HG02840 (cell line): ENCODE data around the gene FUT7.
"Not testable (repeated sequence)": the region's sequence is repeated elsewhere in the genome, so short reads cannot be mapped to it uniquely, and the experiment has no call there.

Experiments
- ATAC-seq: cut with Tn5 transposase; IDR thresholded peaks from one replicate; pipeline ENCODE4 v1.9.1; 2021; ENCODE audit warnings: mild to moderate bottlenecking, moderate library complexity, moderate number of reproducible peaks; ENCODE audit not compliant: unreplicated experiment, low FRiP score

Gene FUT7

DNA sequence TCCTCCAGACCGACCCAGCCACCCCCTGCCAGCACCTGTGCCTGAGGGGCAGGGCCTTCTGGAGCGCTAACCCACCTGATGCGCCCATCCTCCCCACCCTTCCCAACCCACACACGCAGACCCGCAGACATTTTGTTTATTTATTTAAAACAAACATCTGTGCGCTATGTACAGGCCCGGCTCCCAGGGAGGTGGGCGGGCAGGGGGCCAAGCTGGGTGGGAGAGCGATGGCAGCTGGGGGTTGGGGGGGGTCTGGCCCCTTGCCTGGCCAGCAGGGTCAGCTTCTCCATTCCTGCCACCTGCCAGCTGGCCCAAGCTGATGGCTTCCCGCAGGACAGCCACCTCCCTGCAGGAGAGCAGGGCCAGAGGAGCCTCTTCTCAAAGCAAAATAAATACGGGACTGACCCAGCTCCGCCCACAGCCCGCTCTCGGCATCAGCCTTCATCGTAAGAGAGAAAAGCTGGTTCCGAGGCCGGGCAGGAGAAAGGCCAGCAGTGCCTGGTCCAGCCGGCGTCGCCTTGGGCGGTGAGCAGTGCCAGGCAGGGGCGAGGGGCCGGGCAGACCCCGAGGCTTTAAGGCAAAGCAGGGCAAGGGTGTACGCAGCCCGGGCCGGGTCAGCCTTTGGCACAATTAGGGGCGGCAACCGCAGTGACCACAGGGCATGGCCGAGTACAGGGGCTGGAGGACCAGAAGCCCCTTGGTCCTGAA lies 24.6 kb downstream of the FUT7 start:
- ATAC-seq: no peak

- ATAC-seq: no peak
These were observed 25.5 kb downstream of the FUT7 start for GRCh38 chr9:137006116-137007003.

GRCh38 chr9:137004285-137004684 lies 27.6 kb downstream of the FUT7 start:
- ATAC-seq: not testable (repeated sequence)

DNA sequence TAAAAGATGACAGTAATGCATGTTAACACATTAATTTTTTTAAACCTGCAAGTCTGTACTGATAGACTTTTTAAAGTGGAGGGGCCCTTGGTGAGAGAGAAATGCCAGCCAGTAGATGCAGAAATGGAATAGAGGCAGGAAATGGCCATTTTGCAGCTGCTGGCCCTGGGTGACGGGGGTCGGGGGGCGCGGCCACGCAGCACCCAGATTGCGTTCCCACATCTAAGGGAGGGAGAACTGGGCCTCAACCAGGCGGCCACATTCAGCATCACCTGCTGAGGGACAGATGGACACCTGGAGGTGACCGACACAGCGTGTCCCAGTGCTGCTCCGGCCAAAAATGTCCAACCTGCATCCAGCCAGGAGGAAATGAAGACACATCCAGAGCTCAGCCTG lies 29.2 kb downstream of the FUT7 start:
- ATAC-seq: no peak

GRCh38 chr9:137001857-137002645 lies 29.8 kb downstream of the FUT7 start:
- no peak for ATAC-seq

DNA sequence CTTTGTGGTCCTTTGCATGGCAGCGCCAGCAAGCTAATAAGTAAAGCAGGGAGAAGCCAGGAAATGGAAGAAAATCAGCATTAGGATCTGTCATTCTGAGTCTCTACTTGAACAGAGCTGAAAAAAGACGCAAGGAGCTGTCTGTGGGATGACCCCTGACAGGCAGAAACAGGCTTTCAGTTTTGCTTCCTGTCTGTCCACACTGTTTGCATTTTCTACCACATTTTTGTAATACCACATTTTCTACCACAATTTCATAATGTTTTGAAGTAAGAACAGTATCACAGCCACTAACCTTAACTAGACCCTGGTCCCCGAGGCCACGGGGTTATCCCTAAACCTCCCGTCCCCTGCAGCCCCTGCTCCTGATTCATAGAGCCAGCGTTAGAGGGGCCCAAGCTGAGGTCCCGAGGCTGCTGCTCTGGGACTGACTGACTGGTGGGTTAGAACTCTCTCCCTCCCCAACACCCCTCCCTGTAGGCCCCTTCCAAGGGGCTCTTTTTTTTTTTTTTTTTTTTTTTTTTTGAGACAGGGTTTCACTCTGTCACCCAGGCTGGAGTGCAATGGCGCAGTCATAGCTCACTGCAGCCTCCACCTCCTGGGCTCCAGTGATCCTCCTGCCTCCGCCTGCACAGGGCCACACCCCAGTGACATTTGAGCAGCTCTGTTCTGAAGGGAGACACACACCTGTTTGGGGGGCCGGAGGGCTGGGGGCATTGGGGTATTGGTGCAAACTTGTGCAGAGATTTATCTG lies 31.5 kb downstream of the FUT7 start:
- ATAC-seq: peak; percentile 71

DNA sequence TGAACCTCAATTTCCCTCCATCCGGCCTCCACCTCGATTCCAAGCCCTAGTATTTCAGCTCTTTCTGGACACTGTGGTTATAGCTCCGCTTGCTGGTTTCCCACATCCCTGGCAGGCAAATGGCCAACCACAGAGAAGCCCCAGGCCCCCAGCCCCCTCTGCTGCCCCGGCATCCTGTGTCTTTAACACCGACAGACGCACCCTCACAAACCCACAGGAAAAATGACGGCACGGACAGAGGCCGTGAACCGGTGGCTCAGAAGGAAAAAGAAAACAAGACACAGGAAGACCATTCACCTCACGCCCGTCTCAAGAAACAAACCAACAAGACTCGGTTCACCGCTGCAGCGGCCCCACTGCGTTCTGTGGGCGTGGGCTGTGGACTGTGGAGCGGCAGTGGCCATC lies 34.1 kb downstream of the FUT7 start:
- no peak for ATAC-seq

DNA sequence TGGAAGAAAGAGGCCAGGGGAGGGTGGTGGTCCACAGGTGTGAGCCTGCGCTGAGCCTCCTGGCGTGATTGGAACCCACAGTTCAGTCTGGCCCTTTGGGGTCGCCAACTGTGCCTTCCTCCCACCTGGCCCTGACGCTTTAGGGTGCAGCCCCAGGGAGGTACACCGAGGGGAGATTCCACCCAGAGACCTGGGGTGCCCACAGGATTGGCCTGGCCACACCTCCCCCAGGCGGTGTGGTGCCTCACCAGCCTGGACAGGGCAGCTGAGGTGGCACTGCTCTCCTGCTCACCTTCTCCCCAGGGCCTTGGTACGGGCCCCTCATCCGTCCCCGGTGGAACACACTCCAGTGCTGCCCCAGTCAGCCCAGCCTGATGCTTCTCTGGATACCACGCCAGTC lies 34.5 kb downstream of the FUT7 start:
- ATAC-seq: no peak

DNA sequence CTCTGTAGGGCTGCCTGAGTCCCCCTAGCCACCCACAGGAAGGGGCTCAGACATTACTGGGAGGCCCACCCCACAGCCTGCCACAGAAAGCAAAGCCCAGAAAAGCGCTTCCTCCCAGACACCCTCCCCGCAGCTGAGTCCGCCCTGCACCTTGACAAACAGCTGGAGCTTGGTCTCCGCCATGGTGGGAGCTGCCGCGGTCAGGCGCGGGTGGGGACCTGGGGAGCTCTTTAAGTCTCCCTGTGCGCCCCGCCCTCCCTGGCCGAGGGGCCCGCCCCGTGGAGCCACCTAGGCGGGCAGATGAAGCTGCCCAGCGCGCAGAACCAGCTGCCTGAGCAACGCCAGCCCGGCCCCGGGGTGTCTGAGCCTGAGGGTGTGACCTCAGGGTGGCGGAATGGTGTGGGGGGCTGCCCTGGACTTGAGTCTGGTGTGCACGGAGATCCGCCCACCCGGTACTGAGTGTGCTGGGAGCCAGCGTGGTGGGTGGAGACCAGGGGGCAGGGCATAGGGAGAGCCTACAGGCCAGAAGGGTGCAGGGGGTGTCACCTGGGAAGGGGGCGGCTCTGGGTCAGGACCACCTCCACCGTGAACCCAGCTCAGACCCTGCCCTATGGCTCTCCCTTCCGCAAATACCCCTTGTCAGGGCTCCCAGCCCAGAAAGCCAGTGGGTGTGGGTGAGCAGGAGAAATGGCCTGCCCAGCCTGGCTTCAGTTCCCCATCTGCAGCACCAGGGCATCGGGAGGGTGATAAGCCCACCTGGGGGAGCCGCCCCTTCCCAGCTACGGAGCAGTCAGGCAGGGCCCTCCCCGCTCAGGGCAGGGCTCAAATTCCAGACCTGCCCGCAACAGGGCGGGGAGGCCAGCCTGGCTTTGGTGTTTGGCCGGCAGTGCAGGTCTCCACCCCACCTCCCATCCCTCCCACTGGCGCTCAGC lies 35.3 kb downstream of the FUT7 start, which contains the start of gene CLIC3:
CLIC3 (minus strand) TSS at position 208 of the 932 bp plus-strand sequence; CDS start at position 183, 25 bp downstream.
- ATAC-seq: no peak

DNA sequence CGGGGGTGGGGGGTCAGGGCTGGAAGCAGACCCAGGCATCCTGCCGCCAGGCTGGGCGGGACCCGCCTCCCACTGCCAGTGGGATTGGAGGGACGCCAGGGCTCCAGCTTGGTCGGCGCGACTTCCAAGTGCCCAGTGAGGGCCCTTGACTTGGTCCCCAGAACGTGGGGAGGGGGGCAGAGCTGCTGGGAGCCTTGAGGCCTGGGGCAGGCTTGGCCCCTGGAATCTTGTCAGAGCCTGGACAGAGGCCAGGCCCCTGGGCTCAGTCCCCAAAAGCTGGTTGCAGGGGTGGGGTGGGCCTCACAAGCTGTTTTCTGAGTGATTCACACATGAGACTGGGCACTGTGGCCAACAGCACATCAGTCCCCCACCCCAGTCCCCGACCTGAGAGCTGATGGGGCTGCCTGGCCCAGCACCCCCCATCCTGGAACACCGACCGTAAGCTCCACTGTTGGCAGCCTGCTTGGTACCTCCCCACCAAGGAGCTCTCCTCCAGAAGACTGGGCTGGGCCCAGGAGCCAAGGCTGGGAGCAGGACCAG lies 36.0 kb downstream of the FUT7 start:
- no peak for ATAC-seq

DNA sequence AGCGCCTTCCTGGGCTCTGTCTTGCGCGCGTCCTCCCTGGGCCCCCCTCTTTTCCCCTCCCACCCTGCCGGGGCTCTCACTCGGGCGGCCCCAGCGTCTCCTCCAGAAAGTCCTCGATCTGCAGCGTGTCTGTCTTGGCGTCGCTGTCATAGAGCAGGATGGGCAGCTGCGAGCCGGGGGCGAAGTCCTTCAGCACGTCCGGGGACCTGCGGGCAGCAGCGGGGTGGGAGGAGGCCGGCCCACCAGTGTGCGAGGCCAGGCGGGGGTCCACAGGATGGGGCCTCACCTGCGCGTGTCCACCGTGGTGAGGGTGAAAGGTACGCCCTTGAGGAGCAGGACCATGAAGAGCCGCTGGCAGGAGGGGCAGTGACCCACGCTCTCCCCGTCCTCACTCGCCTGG lies 36.5 kb downstream of the FUT7 start:
- no peak for ATAC-seq

- ATAC-seq: no peak
These were observed 37.0 kb downstream of the FUT7 start for GRCh38 chr9:136994888-136995230.

DNA sequence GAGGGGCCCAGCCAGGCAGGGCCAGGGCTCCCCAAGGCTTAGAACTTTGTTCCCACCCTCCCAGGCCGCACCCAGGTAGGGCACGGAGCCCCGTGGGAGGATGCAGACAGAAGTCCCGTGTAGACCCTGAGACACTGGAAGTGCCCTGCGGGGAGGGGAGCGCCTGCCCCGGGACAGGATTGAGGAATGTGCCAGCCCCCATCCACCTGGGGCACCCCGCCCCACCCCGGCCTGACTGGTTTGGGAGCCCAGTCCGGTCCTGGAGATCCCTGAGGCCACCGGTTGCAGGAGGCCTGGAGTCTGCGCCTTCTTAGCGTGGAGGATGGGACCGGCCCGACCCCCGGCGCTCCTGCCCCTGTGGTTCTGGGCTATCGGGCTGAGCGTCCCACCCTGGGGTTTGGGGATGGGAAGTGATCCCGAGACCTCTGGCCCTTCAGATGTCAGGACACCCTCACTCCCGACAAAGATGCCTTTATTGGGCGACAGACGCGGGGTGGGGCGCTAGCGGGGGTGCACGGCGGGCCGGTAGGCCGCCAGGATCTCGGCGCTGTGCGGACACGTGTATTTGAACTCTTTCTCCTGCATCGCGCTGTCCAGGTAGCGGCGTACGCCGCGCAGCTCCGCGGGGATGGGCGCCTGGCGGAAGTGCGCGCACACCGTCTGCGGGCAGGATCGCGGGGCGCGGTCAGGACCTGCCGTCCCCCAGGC lies 37.6 kb downstream of the FUT7 start:
- ATAC-seq: no peak

GRCh38 chr9:136992819-136993369 lies 39.0 kb downstream of the FUT7 start:
- no peak for ATAC-seq

GRCh38 chr9:136991993-136992818 lies 39.7 kb downstream of the FUT7 start, which contains the start of gene PAXX:
PAXX (plus strand) TSS chr9:136992422; CDS start chr9:136992444, 22 bp downstream.
- peak; percentile 69 for ATAC-seq

GRCh38 chr9:136990242-136990911 lies 41.5 kb downstream of the FUT7 start:
- no peak for ATAC-seq
